Upper lobe of left lung (tissue), 6 donors: Measurements from ENCODE around the gene IRF8. TPM values are rescaled to one million over a fixed set of nuclear protein-coding genes. Genes with fewer than 3 reads are reported as not detected.

ENCODE experiments used
- ATAC-seq, 2 donors: fragments of 200-7000 bp; cut with Tn5 transposase; one replicate each; pipeline ENCODE4 v1.9.1; 2022; ENCODE audit warnings: mild to moderate bottlenecking in 2 of 2, moderate library complexity in 2 of 2; ENCODE audit not compliant: low FRiP score in 2 of 2
- DNase-seq, 2 donors: peaks; one replicate each; pipeline ENCODE4 v3.0.0-alpha.2; 2019 to 2020
- H3K27ac ChIP-seq, 4 donors: fragments of 200-600 bp; sonication (generic); one replicate each; pipeline ENCODE4 v1.5.1; 2016 to 2019
- H3K27me3 ChIP-seq, 4 donors: fragments of 200-600 bp; sonication (generic); one replicate each; pipeline ENCODE4 v1.5.1; 2017 to 2019
- H3K36me3 ChIP-seq, 4 donors: fragments of 200-600 bp; sonication (generic); one replicate each; pipeline ENCODE4 v1.5.1; 2016 to 2019
- H3K4me1 ChIP-seq, 4 donors: fragments of 200-600 bp; sonication (generic); one replicate each; pipeline ENCODE4 v1.5.1; 2018 to 2019
- H3K4me3 ChIP-seq, 4 donors: fragments of 200-600 bp; sonication (generic); one replicate each; pipeline ENCODE4 v1.5.1; 2017 to 2019; ENCODE audit warnings: mild to moderate bottlenecking in 2 of 4, moderate library complexity in 1 of 4
- H3K9me3 ChIP-seq, 4 donors: fragments of 200-600 bp; sonication (generic); one replicate each; pipeline ENCODE4 v1.5.1; 2018 to 2019
- CTCF ChIP-seq, 6 experiments: fragments of 450-650 bp in 4 of 6; fragments of 200-600 bp in 2 of 6; sonication (generic) in 2 of 6; IDR thresholded peaks; one replicate each; pipeline ENCODE4 v1.5.1; 2016 to 2019; ENCODE audit warnings: antibody characterized with exemption in 6 of 6
- EP300 ChIP-seq, 4 donors: sonication (generic); formaldehyde crosslinking; IDR thresholded peaks; one replicate each; pipeline ENCODE4 v1.5.1; 2017; ENCODE audit warnings: antibody characterized with exemption in 4 of 4, control low read depth in 2 of 4
- POLR2A ChIP-seq, 4 donors: fragments of 450-650 bp; IDR thresholded peaks; one replicate each; pipeline ENCODE4 v1.5.1; 2016 to 2017; ENCODE audit warnings: antibody characterized with exemption in 4 of 4, mild to moderate bottlenecking in 2 of 4
- POLR2AphosphoS5 ChIP-seq, 2 donors: sonication (generic); formaldehyde crosslinking; IDR thresholded peaks; one replicate each; pipeline ENCODE4 v1.5.1; 2017; ENCODE audit warnings: antibody characterized with exemption in 2 of 2
- WGBS, 2 donors: methylation state at CpG; one replicate each; pipeline ENCODE4 v1.1.5; 2017 to 2018; 5-methylcytosine and 5-hydroxymethylcytosine counted together
- total RNA-seq, 6 donors: library from RNA; depleted of rRNA in 4 of 6; stranded (reverse); fragments of >200 nt in 4 of 6; gene quantifications; one replicate each; pipeline versions ENCODE4 v1.1.0 to v1.2.1, GENCODE V29; 2016 to 2021
- donor health status: DM: no; HTN: no; CAD: no; lungs with moderate emphysema.
- donor health status: DM: no; HTN: yes; CAD: no; lungs with severe emphysema.

Gene IRF8
- total RNA-seq, 6 donors from 2014 or later, result 41.5 to 141 (median 72.8) TPM

- no peak for TF ChIP-seq POLR2AphosphoS5 (IDR thresholded peaks at IDR 0.05)
- no peak for TF ChIP-seq POLR2A (IDR thresholded peaks at IDR 0.05)
- no peak for TF ChIP-seq EP300 (IDR thresholded peaks at IDR 0.05)
- no peak for TF ChIP-seq CTCF (IDR thresholded peaks at IDR 0.05)
- H3K27me3 ChIP-seq, result peaks cover 0 to 4% (median 0%) of the 10 kb centered on the region in 4 donors
- H3K36me3 ChIP-seq, result no peaks in the 10 kb centered on the region
- no peaks in the 10 kb centered on the region for H3K9me3 ChIP-seq
- H3K4me3 ChIP-seq, result no peak overlapping the region
- no peak overlapping the region for H3K27ac ChIP-seq
- no peak for ATAC-seq
- H3K4me1 ChIP-seq, result no peaks in the 10 kb centered on the region
- DNase-seq, result no peak
- 87 to 90% methylated on average over 3 of the region's 3 CpGs for WGBS, 2 donors
Measured at GRCh38 chr16:85879975-85880831, 18.8 kb upstream of the IRF8 start.

GRCh38 chr16:85880861-85881260 is 18.1 kb upstream of the IRF8 start:
- Histone ChIP-seq H3K9me3 (no peaks in the 10 kb centered on the region), H3K27ac (no peak overlapping the region), H3K4me3 (no peak overlapping the region), H3K36me3 (no peaks in the 10 kb centered on the region), H3K27me3 (peaks cover 0 to 4% (median 0%) of the 10 kb centered on the region in 4 donors), H3K4me1 (no peaks in the 10 kb centered on the region)
- ATAC-seq (no peak), DNase-seq (no peak)
- WGBS, 2 donors, result 92 to 93% methylated on average over 3 of the region's 3 CpGs
- TF ChIP-seq POLR2A (IDR thresholded peaks at IDR 0.05) (no peak), POLR2AphosphoS5 (IDR thresholded peaks at IDR 0.05) (no peak), CTCF (IDR thresholded peaks at IDR 0.05) (no peak), EP300 (IDR thresholded peaks at IDR 0.05) (no peak)

- H3K9me3 ChIP-seq, result no peaks in the 10 kb centered on the region
- DNase-seq (no peak), ATAC-seq (no peak)
- H3K4me1 ChIP-seq, result no peaks in the 10 kb centered on the region
- H3K36me3 ChIP-seq, result no peaks in the 10 kb centered on the region
- no peak overlapping the region for H3K4me3 ChIP-seq
- no peak for TF ChIP-seq CTCF (IDR thresholded peaks at IDR 0.05)
- TF ChIP-seq POLR2AphosphoS5 (IDR thresholded peaks at IDR 0.05), result no peak
- no peak for TF ChIP-seq EP300 (IDR thresholded peaks at IDR 0.05)
- TF ChIP-seq POLR2A (IDR thresholded peaks at IDR 0.05), result no peak
- no peak overlapping the region for H3K27ac ChIP-seq
- H3K27me3 ChIP-seq, result peaks cover 0 to 4% (median 0%) of the 10 kb centered on the region in 4 donors
- 64% methylated on average over 3 of the region's 3 CpGs for WGBS, 2 donors
Measured at GRCh38 chr16:85881436-85881835, 17.5 kb upstream of the IRF8 start.

GRCh38 chr16:85882181-85882810 is 16.7 kb upstream of the IRF8 start:
- Histone ChIP-seq H3K27ac (no peak overlapping the region), H3K9me3 (no peaks in the 10 kb centered on the region), H3K27me3 (peaks cover 0 to 4% (median 0%) of the 10 kb centered on the region in 4 donors), H3K4me3 (no peak overlapping the region), H3K36me3 (no peaks in the 10 kb centered on the region), H3K4me1 (no peaks in the 10 kb centered on the region)
- no peak for ATAC-seq
- DNase-seq, result no peak
- WGBS, 2 donors, result 48 to 55% methylated on average over 4 of the region's 4 CpGs
- no peak for TF ChIP-seq POLR2AphosphoS5 (IDR thresholded peaks at IDR 0.05)
- TF ChIP-seq EP300 (IDR thresholded peaks at IDR 0.05), result no peak
- TF ChIP-seq CTCF (IDR thresholded peaks at IDR 0.05), result no peak
- TF ChIP-seq POLR2A (IDR thresholded peaks at IDR 0.05), result no peak
